WTC11 (cell line): ENCODE data around the gene EHBP1L1. TPM values are rescaled to one million over a fixed set of nuclear protein-coding genes. Genes with fewer than 3 reads are reported as not detected.

ENCODE experiments used
- ATAC-seq: fragments of 200-7000 bp; cut with Tn5 transposase; 2 replicates; pipeline ENCODE4 v1.10.0; 2021; ENCODE audit warnings: mild to moderate bottlenecking, moderate library complexity
- Bru-seq: library from RNA; stranded (reverse); fragments of 400-500 nt; gene quantifications from one replicate; lab custom pipeline; 2021; lab: Mats Ljungman, UMichigan
- CTCF ChIA-PET: fragments of 300-600 bp; sonication (Branson Sonifier 250); formaldehyde crosslinking; loops from one replicate; lab custom pipeline; 2021; ENCODE audit warnings: antibody characterized with exemption; lab: Charles Lee
- POLR2A ChIA-PET: fragments of 350-600 bp; sonication (Branson Sonifier 250); formaldehyde crosslinking; loops from one replicate; lab custom pipeline; 2021; ENCODE audit warnings: antibody characterized with exemption; lab: Charles Lee
- DNase-seq: peaks from one replicate; pipeline ENCODE4 v3.0.0; 2021; ENCODE audit warnings: low spot score
- H3K27ac Mint-ChIP-seq: 2 replicates; pipeline ENCODE4 v1.8.0; 2021; ENCODE audit warnings: mixed read lengths
- H3K27me3 Mint-ChIP-seq: 2 replicates; pipeline ENCODE4 v1.8.0; 2021; ENCODE audit warnings: low read depth, mild to moderate bottlenecking, moderate library complexity, mixed read lengths
- H3K36me3 Mint-ChIP-seq: 2 replicates; pipeline ENCODE4 v1.8.0; 2021; ENCODE audit warnings: mixed read lengths
- H3K4me1 Mint-ChIP-seq: 2 replicates; pipeline ENCODE4 v1.8.0; 2022; ENCODE audit warnings: mixed read lengths
- H3K4me3 Mint-ChIP-seq: 2 replicates; pipeline ENCODE4 v1.8.0; 2021; ENCODE audit warnings: mild to moderate bottlenecking, moderate library complexity, mixed read lengths
- H3K9me3 Mint-ChIP-seq: 2 replicates; pipeline ENCODE4 v1.8.0; 2021; ENCODE audit warnings: mixed read lengths
- ATF1 ChIP-seq: sonication (generic); formaldehyde crosslinking; IDR thresholded peaks from 2 replicates; pipeline ENCODE4 v1.8.1; 2023; ENCODE audit warnings: mild to moderate bottlenecking, moderate library complexity, missing genetic modification reagents
- ATF2 ChIP-seq: sonication (generic); formaldehyde crosslinking; IDR thresholded peaks from 2 replicates; pipeline ENCODE4 v1.8.1; 2022; ENCODE audit warnings: low read depth, missing genetic modification reagents, borderline replicate concordance
- E2F4 ChIP-seq: sonication (generic); formaldehyde crosslinking; IDR thresholded peaks from 2 replicates; pipeline ENCODE4 v1.8.1; 2022; ENCODE audit warnings: low read depth, mild to moderate bottlenecking, moderate library complexity, missing genetic modification reagents, borderline replicate concordance
- FOXP1 ChIP-seq: sonication (generic); formaldehyde crosslinking; IDR thresholded peaks from 2 replicates; pipeline ENCODE4 v1.8.0; 2022; ENCODE audit warnings: missing genetic modification reagents, mild to moderate bottlenecking, moderate library complexity, borderline replicate concordance
- FOXP4 ChIP-seq: sonication (generic); formaldehyde crosslinking; IDR thresholded peaks from 2 replicates; pipeline ENCODE4 v1.8.0; 2022; ENCODE audit warnings: mild to moderate bottlenecking, missing genetic modification reagents
- GTF2I ChIP-seq: fragments of 250-450 bp; sonication (Bioruptor Pico); conservative IDR thresholded peaks from 2 replicates; pipeline ENCODE4 v1.4.0; 2021; ENCODE audit warnings: mild to moderate bottlenecking
- IRF1 ChIP-seq: sonication (generic); formaldehyde crosslinking; IDR thresholded peaks from 2 replicates; pipeline ENCODE4 v1.8.0; 2023; ENCODE audit warnings: missing genetic modification reagents
- IRF2 ChIP-seq: sonication (generic); formaldehyde crosslinking; IDR thresholded peaks from 2 replicates; pipeline ENCODE4 v1.8.0; 2022; ENCODE audit warnings: low read depth, missing genetic modification reagents, borderline replicate concordance
- JAZF1 ChIP-seq: fragments of 250-450 bp; sonication (Bioruptor Pico); IDR thresholded peaks from 2 replicates; pipeline ENCODE4 v1.9.0; 2021; ENCODE audit warnings: moderate library complexity, mild to moderate bottlenecking, inconsistent platforms
- MAX ChIP-seq: sonication (generic); formaldehyde crosslinking; IDR thresholded peaks from 2 replicates; pipeline ENCODE4 v1.8.0; 2022; ENCODE audit warnings: mild to moderate bottlenecking, missing genetic modification reagents
- MLX ChIP-seq: sonication (generic); formaldehyde crosslinking; IDR thresholded peaks from 2 replicates; pipeline ENCODE4 v1.8.1; 2023; ENCODE audit warnings: mild to moderate bottlenecking, missing genetic modification reagents, moderate library complexity
- MXD4 ChIP-seq: fragments of 250-450 bp; sonication (Bioruptor Pico); IDR thresholded peaks from 2 replicates; pipeline ENCODE4 v1.8.0; 2021; ENCODE audit warnings: mild to moderate bottlenecking, moderate library complexity, borderline replicate concordance
- MYBL2 ChIP-seq: sonication (generic); formaldehyde crosslinking; IDR thresholded peaks from 2 replicates; pipeline ENCODE4 v1.8.1; 2023; ENCODE audit warnings: mild to moderate bottlenecking, moderate library complexity, missing genetic modification reagents
- ZBTB21 ChIP-seq: sonication (generic); formaldehyde crosslinking; IDR thresholded peaks from 2 replicates; pipeline ENCODE4 v1.8.1; 2023; ENCODE audit warnings: mild to moderate bottlenecking, missing genetic modification reagents, borderline replicate concordance
- ZNF138 ChIP-seq: sonication (generic); formaldehyde crosslinking; conservative IDR thresholded peaks from 2 replicates; pipeline ENCODE4 v1.8.1; 2022; ENCODE audit warnings: mild to moderate bottlenecking, moderate library complexity, missing genetic modification reagents
- ZNF425 ChIP-seq: fragments of 250-450 bp; sonication (Bioruptor Pico); conservative IDR thresholded peaks from 2 replicates; pipeline ENCODE4 v1.9.0; 2021; ENCODE audit warnings: mild to moderate bottlenecking
- long read RNA-seq, 3 experiments: library from RNA in 1 of 3; library from capped mRNA in 1 of 3; library from polyadenylated mRNA in 1 of 3; unstranded in 2 of 3; stranded (forward) in 1 of 3; transcript quantifications; one replicate each; pipeline ENCODE4 v2.0.0, GENCODE V29; 2021
- total RNA-seq: library from RNA; stranded (reverse); gene quantifications from 3 replicates; pipeline ENCODE4 v1.2.3, GENCODE V29; 2021

EHBP1L1 gene
- total RNA-seq: 11.8 to 13.7 TPM (median 12.6 TPM) in 3 replicates
- Bru-seq, nascent RNA: percentile 41 among the genes with signal in this experiment
- long read RNA-seq, experiment 1, full-length matches to known transcripts: 1 of 11 reads
- long read RNA-seq, experiment 1, partial matches to known transcripts: 6 of 11 reads
- long read RNA-seq, experiment 1, other reads (novel, unspliced or antisense): 4 of 11 reads
- long read RNA-seq, experiment 2, partial matches to known transcripts: 0 of 3 reads
- long read RNA-seq, experiment 2, other reads (novel, unspliced or antisense): 2 of 3 reads
- long read RNA-seq, experiment 3: 0 reads

- H3K4me1 Mint-ChIP-seq: peaks cover 35% of the 10 kb centered on the region
- POLR2A ChIA-PET: interaction anchor here (0.5 to 1.7 kb wide), 7 partner anchors 11 to 565 kb away, joined by 3 to 6 read pairs (median 3); partner anchors contain the start of gene PCNX3
- TF ChIP-seq FOXP4: no peak
- TF ChIP-seq JAZF1 (CRISPR knock-in tag): no peak
- 0 out of 2 replicates have a peak, but pooled peaks have one; percentile 27 for TF ChIP-seq FOXP1 (CRISPR knock-in tag)
- peak; percentile 91 for TF ChIP-seq GTF2I
- 0 out of 2 replicates have a peak, but pooled peaks have one; percentile 29 for TF ChIP-seq MYBL2 (CRISPR knock-in tag)
- H3K4me3 Mint-ChIP-seq: peak within 1 kb of the TSS; percentile 84
- no peak for DNase-seq
- H3K27me3 Mint-ChIP-seq: peaks cover 38% of the 10 kb centered on the region
- no peaks in the 10 kb centered on the region for H3K36me3 Mint-ChIP-seq
- CTCF ChIA-PET: interaction anchor here (0.6 to 4.0 kb wide), 10 partner anchors 9 to 35 kb away, joined by 3 to 55 read pairs (median 4); partner anchors contain the start of gene KCNK7
- H3K27ac Mint-ChIP-seq: no peak within 1 kb of the TSS
- no peaks in the 10 kb centered on the region for H3K9me3 Mint-ChIP-seq
- ATAC-seq: no peak
Observed at GRCh38 chr11:65575568-65576231, at the start of gene EHBP1L1. Gene EHBP1L1, plus strand, starts transcription at chr11:65576053. Its CDS starts 250 bp downstream, at chr11:65576303.

- POLR2A ChIA-PET: no interaction called here
- DNase-seq (no peak), ATAC-seq (no peak)
- peaks cover 19% of the 10 kb centered on the region for H3K36me3 Mint-ChIP-seq
- peak overlapping the region; percentile 72; the same call in 1 of the 2 replicates for H3K4me3 Mint-ChIP-seq
- peaks cover 16% of the 10 kb centered on the region for H3K4me1 Mint-ChIP-seq
- no peak overlapping the region for H3K27ac Mint-ChIP-seq
- CTCF ChIA-PET: interaction anchor here (3.3 kb wide), 1 partner anchor 14 kb away, joined by 27 read pairs; no protein-coding TSS in a partner anchor
- H3K27me3 Mint-ChIP-seq: peaks cover 11% of the 10 kb centered on the region
- no peaks in the 10 kb centered on the region for H3K9me3 Mint-ChIP-seq
- TF ChIP-seq ZNF425 (no peak), IRF2 (CRISPR knock-in tag) (no peak), IRF1 (CRISPR knock-in tag) (no peak), ATF1 (CRISPR knock-in tag) (no peak), MAX (CRISPR knock-in tag) (no peak), MXD4 (CRISPR knock-in tag) (no peak), ZNF138 (CRISPR knock-in tag) (no peak), MLX (CRISPR knock-in tag) (no peak), ZBTB21 (CRISPR knock-in tag) (no peak), E2F4 (CRISPR knock-in tag) (no peak), ATF2 (CRISPR knock-in tag) (no peak)
Observed at GRCh38 chr11:65526744-65527143, 49.1 kb upstream of the EHBP1L1 start.
